CD14-positive monocyte (primary cell): Measurements from ENCODE around the gene CNTNAP2. TPM values are rescaled to one million over a fixed set of nuclear protein-coding genes. Genes with fewer than 3 reads are reported as not detected.

Source experiments
- DNase-seq, 3 donors: peaks; one replicate each; pipeline ENCODE4 v3.0.0-alpha.2; 2011 to 2022
- H2AFZ ChIP-seq: 2 replicates; pipeline ENCODE4 v1.6.0; 2012; ENCODE audit warnings: mild to moderate bottlenecking, low read depth, low read length, inconsistent platforms; ENCODE audit not compliant: insufficient read depth, poor library complexity, severe bottlenecking
- H3K27ac ChIP-seq, 2 donors: 1 replicate in 1 of 2; 2 replicates in 1 of 2; pipeline ENCODE4 v1.5.1; 2012 to 2013; ENCODE audit warnings: low read length in 2 of 2, control low read depth in 1 of 2, inconsistent platforms in 1 of 2, low read depth in 1 of 2, mild to moderate bottlenecking in 1 of 2
- H3K27me3 ChIP-seq, 2 donors: one replicate each; pipeline versions ENCODE4 v1.6.0 to v1.6.1; 2011 to 2013; ENCODE audit warnings: low read length in 2 of 2; ENCODE audit not compliant: control insufficient read depth in 2 of 2, insufficient read depth in 2 of 2
- H3K36me3 ChIP-seq, 2 donors: replicated peaks in 1 of 2; 1 replicate in 1 of 2; 2 replicates in 1 of 2; pipeline versions ENCODE4 v1.5.1 to v1.6.1; 2012 to 2013; ENCODE audit warnings: low read length in 2 of 2, control low read depth in 1 of 2, inconsistent platforms in 1 of 2, mild to moderate bottlenecking in 1 of 2; ENCODE audit not compliant: insufficient read depth in 2 of 2, control insufficient read depth in 1 of 2
- H3K4me1 ChIP-seq, 2 donors: 1 replicate in 1 of 2; 2 replicates in 1 of 2; pipeline versions ENCODE4 v1.5.1 to v1.6.1; 2012 to 2013; ENCODE audit warnings: low read length in 2 of 2, control low read depth in 1 of 2, inconsistent platforms in 1 of 2, mild to moderate bottlenecking in 1 of 2, moderate library complexity in 1 of 2; ENCODE audit not compliant: insufficient read depth in 2 of 2, control insufficient read depth in 1 of 2
- H3K4me2 ChIP-seq: replicated peaks from 2 replicates; pipeline ENCODE3; 2012; ENCODE audit warnings: low read length, moderate library complexity, mild to moderate bottlenecking; ENCODE audit not compliant: poor library complexity, severe bottlenecking; ENCODE audit errors: extremely low read depth
- H3K4me3 ChIP-seq, 3 experiments: fragments of 200-600 bp in 1 of 3; sonication (generic) in 1 of 3; replicated peaks in 1 of 3; 1 replicate in 2 of 3; 2 replicates in 1 of 3; pipeline ENCODE4 v1.5.1; 2011 to 2013; ENCODE audit warnings: low read length in 3 of 3, mild to moderate bottlenecking in 3 of 3, control low read depth in 2 of 3, low read depth in 2 of 3, inconsistent platforms in 1 of 3, moderate library complexity in 1 of 3
- H3K79me2 ChIP-seq: 2 replicates; pipeline ENCODE4 v1.6.0; 2012; ENCODE audit warnings: mild to moderate bottlenecking, control low read depth, inconsistent platforms, low read length, moderate library complexity; ENCODE audit not compliant: insufficient read depth
- H3K9ac ChIP-seq: 2 replicates; pipeline ENCODE4 v1.6.0; 2017; ENCODE audit warnings: low read length, mild to moderate bottlenecking; ENCODE audit not compliant: insufficient read depth, poor library complexity, severe bottlenecking
- H3K9me3 ChIP-seq, 2 donors: replicated peaks in 1 of 2; 1 replicate in 1 of 2; 2 replicates in 1 of 2; pipeline versions ENCODE4 v1.5.1 to v1.6.1; 2012 to 2013; ENCODE audit warnings: low read length in 2 of 2, control low read depth in 1 of 2; ENCODE audit not compliant: control insufficient read depth in 1 of 2, insufficient read depth in 1 of 2
- H4K20me1 ChIP-seq: 2 replicates; pipeline ENCODE4 v1.6.0; 2012; ENCODE audit warnings: mild to moderate bottlenecking, low read length, control low read depth, moderate library complexity; ENCODE audit not compliant: insufficient read depth
- H3K27ac Mint-ChIP-seq, 7 donors: one replicate each; pipeline ENCODE4 v1.8.0; 2020; ENCODE audit warnings: mild to moderate bottlenecking in 7 of 7, mixed read lengths in 7 of 7, moderate library complexity in 6 of 7, inconsistent platforms in 2 of 7
- H3K27me3 Mint-ChIP-seq, 3 donors: one replicate each; pipeline ENCODE4 v1.8.0; 2021 to 2022; ENCODE audit warnings: low read depth in 3 of 3, mild to moderate bottlenecking in 3 of 3, mixed read lengths in 3 of 3, moderate library complexity in 3 of 3, inconsistent platforms in 1 of 3
- H3K36me3 Mint-ChIP-seq, 2 donors: one replicate each; pipeline ENCODE4 v1.8.0; 2020; ENCODE audit warnings: mixed read lengths in 2 of 2, inconsistent platforms in 1 of 2, mild to moderate bottlenecking in 1 of 2
- H3K4me1 Mint-ChIP-seq: one replicate; pipeline ENCODE4 v1.8.0; 2020; ENCODE audit warnings: mild to moderate bottlenecking, mixed read lengths
- H3K4me3 Mint-ChIP-seq, 2 donors: one replicate each; pipeline ENCODE4 v1.8.0; 2020; ENCODE audit warnings: mild to moderate bottlenecking in 2 of 2, mixed read lengths in 2 of 2, moderate library complexity in 1 of 2
- H3K9me3 Mint-ChIP-seq, 7 donors: one replicate each; pipeline ENCODE4 v1.8.0; 2020 to 2022; ENCODE audit warnings: mixed read lengths in 7 of 7, mild to moderate bottlenecking in 6 of 7, moderate library complexity in 6 of 7, inconsistent platforms in 2 of 7
- WGBS: methylation state at CpG from one replicate; pipeline ENCODE4 v1.1.5; 2013; ENCODE audit warnings: missing lambda C conversion rate; ENCODE audit not compliant: insufficient coverage; 5-methylcytosine and 5-hydroxymethylcytosine counted together
- intact Hi-C, 2 donors: fragments of 100-400 bp; cut with micrococcal nuclease; formaldehyde crosslinking; loops; one replicate each; pipeline versions ENCODE4 v1.15.0 to v1.15.1; 2023
- polyA plus RNA-seq, 3 donors: library from polyadenylated mRNA; depleted of rRNA in 1 of 3; unstranded in 2 of 3; stranded (reverse) in 1 of 3; fragments of 300-500 nt in 2 of 3; fragments of >200 nt in 1 of 3; fragmentation: Illumina TruSeq in 2 of 3; gene quantifications; 1 replicate in 2 of 3; 2 replicates in 1 of 3; pipeline ENCODE4 v1.2.3, GENCODE V29; 2012 to 2021
- TF ChIP-seq, protein P1 (sequence below): fragments of 200-600 bp; IDR thresholded peaks from one replicate; pipeline ENCODE4 v1.8.0; 2022; ENCODE audit warnings: antibody characterized with exemption, mild to moderate bottlenecking

The CNTNAP2 gene
- polyA plus RNA-seq, 3 donors = 0.01 TPM; not detected in 2

DNA sequence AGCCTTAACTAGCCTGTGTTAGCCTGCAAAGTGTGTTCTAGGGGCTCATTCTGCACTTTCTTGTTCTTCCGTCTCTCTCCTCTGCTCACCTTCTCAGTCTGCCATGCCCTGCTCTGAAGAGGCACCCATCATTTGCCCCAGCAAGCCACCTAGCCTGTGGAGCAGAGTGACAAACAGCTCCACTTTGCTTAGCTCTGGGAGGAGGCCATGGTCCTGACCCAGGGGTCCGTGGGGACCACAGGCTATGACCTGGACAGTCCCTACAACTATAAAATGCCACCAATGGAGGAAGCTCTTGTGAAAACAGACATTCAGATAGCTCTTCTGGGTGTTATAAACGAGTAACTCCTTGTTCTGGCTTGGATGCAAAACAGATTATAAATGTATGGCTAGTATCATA, 1029.6 kb downstream of the CNTNAP2 start:
- intact Hi-C loops = no loop called here
- peaks cover 0 to 20% (median 9%) of the 10 kb centered on the region in 7 donors for H3K9me3 Mint-ChIP-seq
- no peak overlapping the region for H3K4me3 Mint-ChIP-seq
- H3K27me3 Mint-ChIP-seq = no peaks in the 10 kb centered on the region
- no peak overlapping the region for H3K27ac Mint-ChIP-seq
- no peak overlapping the region for H3K4me3 ChIP-seq
- H3K4me1 ChIP-seq = no peaks in the 10 kb centered on the region
- H3K27me3 ChIP-seq = no peaks in the 10 kb centered on the region
- H3K4me2 ChIP-seq = no peak overlapping the region
- TF ChIP-seq, protein P1, sequence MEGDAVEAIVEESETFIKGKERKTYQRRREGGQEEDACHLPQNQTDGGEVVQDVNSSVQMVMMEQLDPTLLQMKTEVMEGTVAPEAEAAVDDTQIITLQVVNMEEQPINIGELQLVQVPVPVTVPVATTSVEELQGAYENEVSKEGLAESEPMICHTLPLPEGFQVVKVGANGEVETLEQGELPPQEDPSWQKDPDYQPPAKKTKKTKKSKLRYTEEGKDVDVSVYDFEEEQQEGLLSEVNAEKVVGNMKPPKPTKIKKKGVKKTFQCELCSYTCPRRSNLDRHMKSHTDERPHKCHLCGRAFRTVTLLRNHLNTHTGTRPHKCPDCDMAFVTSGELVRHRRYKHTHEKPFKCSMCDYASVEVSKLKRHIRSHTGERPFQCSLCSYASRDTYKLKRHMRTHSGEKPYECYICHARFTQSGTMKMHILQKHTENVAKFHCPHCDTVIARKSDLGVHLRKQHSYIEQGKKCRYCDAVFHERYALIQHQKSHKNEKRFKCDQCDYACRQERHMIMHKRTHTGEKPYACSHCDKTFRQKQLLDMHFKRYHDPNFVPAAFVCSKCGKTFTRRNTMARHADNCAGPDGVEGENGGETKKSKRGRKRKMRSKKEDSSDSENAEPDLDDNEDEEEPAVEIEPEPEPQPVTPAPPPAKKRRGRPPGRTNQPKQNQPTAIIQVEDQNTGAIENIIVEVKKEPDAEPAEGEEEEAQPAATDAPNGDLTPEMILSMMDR = no peak
- H3K4me1 Mint-ChIP-seq = no peaks in the 10 kb centered on the region
- H2AFZ ChIP-seq = no peak overlapping the region
- H3K27ac ChIP-seq = no peak overlapping the region
- no peak for DNase-seq
- no peaks in the 10 kb centered on the region for H3K79me2 ChIP-seq
- H3K9me3 ChIP-seq = peaks cover 9% of the 10 kb centered on the region in 2 donors
- 80% methylated on average over 1 of the region's 3 CpGs for WGBS
- H3K36me3 Mint-ChIP-seq = no peaks in the 10 kb centered on the region
- no peaks in the 10 kb centered on the region for H3K36me3 ChIP-seq
- no peaks in the 10 kb centered on the region for H4K20me1 ChIP-seq
- no peak overlapping the region for H3K9ac ChIP-seq

DNA sequence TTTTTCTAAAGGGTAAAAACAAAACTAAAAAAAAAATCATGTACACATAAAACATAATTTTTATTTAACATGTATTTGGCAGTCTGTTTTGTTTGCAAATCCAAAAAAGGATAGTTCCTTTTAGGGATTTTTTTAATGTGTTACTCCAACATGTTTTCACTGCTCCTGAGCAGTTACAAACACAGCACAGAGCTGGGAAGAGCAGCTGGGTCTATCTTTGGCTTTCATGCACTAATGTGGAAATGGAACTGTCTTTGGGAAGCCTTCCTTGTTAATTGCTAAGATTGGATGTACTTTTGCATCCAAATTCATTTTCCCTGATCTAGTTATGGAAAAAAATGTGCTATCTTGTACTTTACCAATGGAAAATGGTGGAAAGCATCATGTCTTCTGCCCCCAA, 1035.1 kb downstream of the CNTNAP2 start:
- Histone ChIP-seq H3K9ac (no peak overlapping the region), H3K9me3 (peaks cover 5 to 9% of the 10 kb centered on the region in 2 donors), H3K79me2 (no peaks in the 10 kb centered on the region), H3K4me1 (no peaks in the 10 kb centered on the region), H3K4me3 (no peak overlapping the region), H3K27me3 (no peaks in the 10 kb centered on the region), H4K20me1 (no peaks in the 10 kb centered on the region), H3K27ac (no peak overlapping the region), H2AFZ (no peak overlapping the region), H3K4me2 (no peak overlapping the region), H3K36me3 (no peaks in the 10 kb centered on the region)
- TF ChIP-seq, protein P1 = no peak
- DNase-seq = no peak
- intact Hi-C loops = no loop called here
- H3K27me3 Mint-ChIP-seq = no peaks in the 10 kb centered on the region
- H3K36me3 Mint-ChIP-seq = no peaks in the 10 kb centered on the region
- peaks cover 0 to 21% (median 6%) of the 10 kb centered on the region in 7 donors for H3K9me3 Mint-ChIP-seq
- no peaks in the 10 kb centered on the region for H3K4me1 Mint-ChIP-seq
- H3K27ac Mint-ChIP-seq = no peak overlapping the region
- no peak overlapping the region for H3K4me3 Mint-ChIP-seq
